Ishikawa (cell line): ENCODE results near the gene ZNF582.

Source experiments
- CEBPB ChIP-seq: IDR thresholded peaks from 2 replicates; pipeline ENCODE4 v1.6.1; 2012
- CREB1 ChIP-seq: IDR thresholded peaks from 2 replicates; pipeline ENCODE4 v1.6.1; 2012; ENCODE audit warnings: low read depth
- EGR1 ChIP-seq: IDR thresholded peaks from 2 replicates; pipeline ENCODE4 v1.6.1; 2012
- EP300 ChIP-seq: IDR thresholded peaks from 2 replicates; pipeline ENCODE4 v1.6.1; 2012; ENCODE audit warnings: borderline replicate concordance
- FOXM1 ChIP-seq: IDR thresholded peaks from 2 replicates; pipeline ENCODE4 v1.6.1; 2012; ENCODE audit warnings: low read depth, borderline replicate concordance
- MAX ChIP-seq: IDR thresholded peaks from 2 replicates; pipeline ENCODE4 v1.6.1; 2012
- NFIC ChIP-seq: IDR thresholded peaks from 2 replicates; pipeline ENCODE4 v1.6.1; 2012
- RAD21 ChIP-seq: IDR thresholded peaks from 2 replicates; pipeline ENCODE4 v1.6.1; 2012; ENCODE audit warnings: low read depth
- REST ChIP-seq: IDR thresholded peaks from 2 replicates; pipeline ENCODE4 v1.6.1; 2012; ENCODE audit warnings: low read depth, mild to moderate bottlenecking
- TAF1 ChIP-seq: IDR thresholded peaks from 2 replicates; pipeline ENCODE4 v1.6.1; 2012; ENCODE audit warnings: low read depth, mild to moderate bottlenecking
- TCF12 ChIP-seq: IDR thresholded peaks from 2 replicates; pipeline ENCODE4 v1.6.1; 2012; ENCODE audit warnings: low read depth
- TEAD4 ChIP-seq: IDR thresholded peaks from 2 replicates; pipeline ENCODE4 v1.6.1; 2012
- USF1 ChIP-seq: IDR thresholded peaks from 2 replicates; pipeline ENCODE4 v1.6.1; 2012
- YY1 ChIP-seq: IDR thresholded peaks from 2 replicates; pipeline ENCODE4 v1.6.1; 2012; ENCODE audit warnings: low read depth
- ZBTB7A ChIP-seq: IDR thresholded peaks from 2 replicates; pipeline ENCODE4 v1.6.1; 2012; ENCODE audit warnings: low read depth

Gene ZNF582

GRCh38 chr19:56360841-56361240 lies 32.5 kb downstream of the ZNF582 start:
- TF ChIP-seq USF1, result no peak
- no peak for TF ChIP-seq YY1
- no peak for TF ChIP-seq TAF1
- TF ChIP-seq REST, result no peak
- no peak for TF ChIP-seq NFIC
- no peak for TF ChIP-seq TCF12
- TF ChIP-seq EP300, result no peak
- no peak for TF ChIP-seq EGR1
- no peak for TF ChIP-seq RAD21
- TF ChIP-seq CREB1, result no peak
- no peak for TF ChIP-seq FOXM1
- TF ChIP-seq ZBTB7A, result no peak
- TF ChIP-seq MAX, result no peak

GRCh38 chr19:56356944-56357343 lies 36.4 kb downstream of the ZNF582 start:
- TF ChIP-seq NFIC (no peak), MAX (no peak), TEAD4 (no peak), RAD21 (no peak), CREB1 (no peak), EP300 (no peak), FOXM1 (no peak), ZBTB7A (no peak), CEBPB (no peak), TCF12 (no peak), EGR1 (no peak), YY1 (no peak)

GRCh38 chr19:56355517-56355916 lies 37.8 kb downstream of the ZNF582 start:
- TF ChIP-seq USF1 (no peak), FOXM1 (no peak), REST (no peak), TAF1 (no peak), TCF12 (no peak), CREB1 (no peak), ZBTB7A (no peak), CEBPB (no peak), MAX (no peak), TEAD4 (no peak), EP300 (no peak), RAD21 (no peak), NFIC (no peak), EGR1 (no peak), YY1 (no peak)

GRCh38 chr19:56351208-56351607 lies 42.1 kb downstream of the ZNF582 start:
- TF ChIP-seq FOXM1 (no peak), REST (no peak), RAD21 (no peak), YY1 (no peak), NFIC (no peak), TEAD4 (no peak), ZBTB7A (no peak), CREB1 (no peak), USF1 (no peak), CEBPB (no peak)
